Panc1 (cell line): ENCODE data around the gene FRMPD4. TPM values are rescaled to one million over a fixed set of nuclear protein-coding genes. Genes with fewer than 3 reads are reported as not detected.

Source experiments
- ATAC-seq: fragments of 200-7000 bp; cut with Tn5 transposase; 2 replicates; pipeline ENCODE4 v1.9.1; 2020; ENCODE audit warnings: mild to moderate bottlenecking, moderate library complexity
- BruUV-seq: library from RNA; stranded (reverse); fragments of 400-500 nt; replicated peaks from 2 replicates; lab custom pipeline; 2021; lab: Mats Ljungman, UMichigan
- CTCF ChIA-PET: fragments of 300-600 bp; sonication (Branson Sonifier 250); formaldehyde crosslinking; loops from one replicate; lab custom pipeline; 2022; ENCODE audit warnings: antibody characterized with exemption; lab: Charles Lee
- POLR2A ChIA-PET: fragments of 300-600 bp; sonication (Branson Sonifier 250); formaldehyde crosslinking; loops from one replicate; lab custom pipeline; 2022; ENCODE audit warnings: antibody characterized with exemption; lab: Charles Lee
- DNase-seq: peaks from one replicate; pipeline ENCODE4 v3.0.0-alpha.2; 2010; ENCODE audit warnings: low read depth, low spot score
- H3K27ac ChIP-seq: 2 replicates; pipeline ENCODE4 v1.5.1; 2011; ENCODE audit warnings: mild to moderate bottlenecking, low read length, inconsistent platforms
- H3K27me3 ChIP-seq: fragments of 200-500 bp; sonication (Bioruptor generic); 2 replicates; pipeline ENCODE4 v1.6.0; 2014; ENCODE audit warnings: low read length, inconsistent platforms; ENCODE audit not compliant: control insufficient read depth, insufficient read depth
- H3K36me3 ChIP-seq: fragments of 200-500 bp; sonication (Bioruptor generic); 2 replicates; pipeline ENCODE4 v1.5.1; 2014; ENCODE audit warnings: inconsistent platforms, mild to moderate bottlenecking, low read length, moderate library complexity; ENCODE audit not compliant: control insufficient read depth, insufficient read depth
- H3K4me1 ChIP-seq: 2 replicates; pipeline ENCODE4 v1.5.1; 2011; ENCODE audit warnings: inconsistent platforms, mild to moderate bottlenecking, low read length, moderate library complexity; ENCODE audit not compliant: control insufficient read depth, insufficient read depth
- H3K4me3 ChIP-seq, 2 experiments: 2 replicates each; pipeline ENCODE4 v1.5.1; 2011 to 2012; ENCODE audit warnings: low read depth in 2 of 2, low read length in 2 of 2, mild to moderate bottlenecking in 2 of 2, inconsistent platforms in 1 of 2, moderate library complexity in 1 of 2
- H3K9me3 ChIP-seq: fragments of 200-500 bp; sonication (Bioruptor generic); 2 replicates; pipeline ENCODE4 v1.5.1; 2014; ENCODE audit warnings: low read depth, mild to moderate bottlenecking, inconsistent platforms, low read length, moderate library complexity; ENCODE audit not compliant: control insufficient read depth, insufficient read depth
- POLR2AphosphoS5 ChIP-seq: IDR thresholded peaks from 2 replicates; pipeline ENCODE4 v1.6.1; 2012; ENCODE audit warnings: mild to moderate bottlenecking, low read depth, low read length, moderate library complexity
- REST ChIP-seq, 2 experiments: IDR thresholded peaks; 2 replicates each; pipeline ENCODE4 v1.6.1; 2011 to 2012; ENCODE audit warnings: low read depth in 2 of 2, control low read depth in 1 of 2, low read length in 1 of 2, mild to moderate bottlenecking in 1 of 2, moderate library complexity in 1 of 2; ENCODE audit not compliant: insufficient read depth in 1 of 2
- SIN3A ChIP-seq: IDR thresholded peaks from 2 replicates; pipeline ENCODE4 v1.6.1; 2012; ENCODE audit warnings: low read depth, mild to moderate bottlenecking, low read length, moderate library complexity, borderline replicate concordance; ENCODE audit not compliant: insufficient read depth
- TCF7L2 ChIP-seq: IDR thresholded peaks from 2 replicates; pipeline ENCODE4 v1.6.1; 2011; ENCODE audit warnings: mild to moderate bottlenecking, low read depth, low read length, inconsistent platforms
- in situ Hi-C: cut with HindIII; loops from 2 replicates; pipeline ENCODE4 v1.10.0; 2016; ENCODE audit warnings: low sequenced_read_pairs, low pct_unique_long_range_greater_than_20kb
- intact Hi-C: fragments of 100-400 bp; cut with micrococcal nuclease; formaldehyde crosslinking; loops from one replicate; pipeline ENCODE4 v1.10.0; 2022; ENCODE audit not compliant: unreplicated experiment
- total RNA-seq: library from RNA; stranded (reverse); gene quantifications from one replicate; pipeline ENCODE4 v1.2.1, GENCODE V29; 2021; ENCODE audit not compliant: unreplicated experiment
- TF ChIP-seq, protein P1 (sequence below): fragments of 450-650 bp; IDR thresholded peaks from 2 replicates; pipeline ENCODE4 v1.5.1; 2017; ENCODE audit warnings: mild to moderate bottlenecking

FRMPD4 gene
- total RNA-seq, 1 experiment from 2014 or later, result not detected

- ChIA-PET CTCF (no interaction called here), POLR2A (no interaction called here)
- BruUV-seq, result no TSS peak
- Histone ChIP-seq H3K9me3 (no peaks in the 10 kb centered on the region), H3K4me3 (no peak overlapping the region), H3K27me3 (no peaks in the 10 kb centered on the region), H3K4me1 (no peaks in the 10 kb centered on the region), H3K27ac (no peak overlapping the region), H3K36me3 (no peaks in the 10 kb centered on the region)
- ATAC-seq (no peak), DNase-seq (no peak)
- in situ Hi-C loops (no loop called here), intact Hi-C loops (no loop called here)
- no peak for TF ChIP-seq REST (IDR thresholded peaks at IDR 0.05; ENCODE audit: insufficient read depth in 1 of 2, low read depth in 2 of 2, low read length in 1 of 2)
- no peak for TF ChIP-seq TCF7L2
- no peak for TF ChIP-seq POLR2AphosphoS5
- TF ChIP-seq, protein P1, sequence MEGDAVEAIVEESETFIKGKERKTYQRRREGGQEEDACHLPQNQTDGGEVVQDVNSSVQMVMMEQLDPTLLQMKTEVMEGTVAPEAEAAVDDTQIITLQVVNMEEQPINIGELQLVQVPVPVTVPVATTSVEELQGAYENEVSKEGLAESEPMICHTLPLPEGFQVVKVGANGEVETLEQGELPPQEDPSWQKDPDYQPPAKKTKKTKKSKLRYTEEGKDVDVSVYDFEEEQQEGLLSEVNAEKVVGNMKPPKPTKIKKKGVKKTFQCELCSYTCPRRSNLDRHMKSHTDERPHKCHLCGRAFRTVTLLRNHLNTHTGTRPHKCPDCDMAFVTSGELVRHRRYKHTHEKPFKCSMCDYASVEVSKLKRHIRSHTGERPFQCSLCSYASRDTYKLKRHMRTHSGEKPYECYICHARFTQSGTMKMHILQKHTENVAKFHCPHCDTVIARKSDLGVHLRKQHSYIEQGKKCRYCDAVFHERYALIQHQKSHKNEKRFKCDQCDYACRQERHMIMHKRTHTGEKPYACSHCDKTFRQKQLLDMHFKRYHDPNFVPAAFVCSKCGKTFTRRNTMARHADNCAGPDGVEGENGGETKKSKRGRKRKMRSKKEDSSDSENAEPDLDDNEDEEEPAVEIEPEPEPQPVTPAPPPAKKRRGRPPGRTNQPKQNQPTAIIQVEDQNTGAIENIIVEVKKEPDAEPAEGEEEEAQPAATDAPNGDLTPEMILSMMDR, result no peak
- TF ChIP-seq SIN3A, result no peak
These were observed 581.6 kb downstream of the FRMPD4 start for GRCh38 chrX:12719837-12720236.

DNA sequence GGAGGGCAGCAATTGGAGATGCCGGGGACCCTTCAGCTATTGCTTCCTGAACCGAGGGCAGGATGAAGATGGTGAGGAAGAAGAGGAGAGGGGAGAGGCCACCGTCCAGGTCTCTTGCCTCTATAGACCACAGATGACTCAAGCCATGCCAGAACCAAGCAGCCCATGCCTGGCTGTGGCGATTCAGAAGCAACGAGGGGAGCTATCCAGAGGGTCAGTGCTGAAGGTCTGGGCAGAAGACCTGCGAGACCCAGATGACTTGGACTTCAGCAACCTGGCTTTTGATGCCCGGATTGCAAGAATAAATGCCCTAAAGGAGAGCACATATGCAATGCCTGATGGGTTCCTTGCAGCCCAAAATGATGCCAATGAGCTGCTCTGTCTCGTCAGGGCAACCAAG, 582.8 kb downstream of the FRMPD4 start:
- in situ Hi-C loops, result no loop called here

More for the DNA sequence above, 582.8 kb downstream of the FRMPD4 start:
- Histone ChIP-seq H3K4me3 (no peak overlapping the region), H3K4me1 (no peaks in the 10 kb centered on the region), H3K9me3 (no peaks in the 10 kb centered on the region), H3K27ac (no peak overlapping the region), H3K36me3 (no peaks in the 10 kb centered on the region), H3K27me3 (no peaks in the 10 kb centered on the region)
- DNase-seq, result no peak
- no peak for ATAC-seq
- no TSS peak for BruUV-seq
- POLR2A ChIA-PET, result no interaction called here
- intact Hi-C loops, result no loop called here
- CTCF ChIA-PET, result no interaction called here
- no peak for TF ChIP-seq TCF7L2
- peak; percentile 54 to 76; a peak in 2 of 4 replicates for TF ChIP-seq REST (IDR thresholded peaks at IDR 0.05; ENCODE audit: insufficient read depth in 1 of 2, low read depth in 2 of 2, low read length in 1 of 2)
